K562 (cell line): Measurements from ENCODE around the gene SPON1. TPM values are rescaled to one million over a fixed set of nuclear protein-coding genes. Genes with fewer than 3 reads are reported as not detected.

ENCODE experiments used
- ATAC-seq: fragments of 200-7000 bp; cut with Tn5 transposase; 3 replicates; pipeline ENCODE4 v1.9.1; 2020; ENCODE audit warnings: moderate library complexity
- BruUV-seq: library from RNA; stranded (reverse); fragments of 400-500 nt; replicated peaks from 2 replicates; lab custom pipeline; 2021; lab: Mats Ljungman, UMichigan
- CTCF ChIA-PET: fragments of 300-600 bp; formaldehyde crosslinking; extraction: SDS; loops from one replicate; lab custom pipeline; 2021; ENCODE audit warnings: low intra/inter-chr PET ratio; lab: Yijun Ruan, JAX
- POLR2A ChIA-PET: fragments of 300-600, 350-650 bp; sonication (Branson Sonifier 250); formaldehyde crosslinking; extraction: SDS; loops from one replicate; lab custom pipeline; 2021; ENCODE audit warnings: antibody characterized with exemption, inconsistent platforms; lab: Yijun Ruan, JAX
- DNase-seq, 4 experiments: peaks; one replicate each; pipeline versions ENCODE4 v3.0.0 to v3.0.0-alpha.2; 2011 to 2018; ENCODE audit warnings: low spot score in 3 of 4, mixed read lengths in 3 of 4; ENCODE audit errors: extremely low read depth in 1 of 4
- FAIRE-seq: peaks from 2 replicates; lab custom pipeline; 2011; peaks lifted over from hg19 to GRCh38; lab: Jason Lieb, UNC
- H2AFZ ChIP-seq: 2 replicates; pipeline ENCODE4 v1.6.0; 2011; ENCODE audit warnings: low read depth, low read length, control low read depth, inconsistent platforms
- H3K27ac ChIP-seq: fragments of 200-600 bp; 3 replicates; pipeline ENCODE4 v1.8.0; 2011; ENCODE audit warnings: low read depth, mild to moderate bottlenecking, control low read depth, inconsistent platforms, low read length, moderate library complexity, mixed read lengths; ENCODE audit errors: extremely low read depth
- H3K27me3 ChIP-seq, 2 experiments: fragments of 300-600 bp in 1 of 2; 2 replicates in 1 of 2; 3 replicates in 1 of 2; pipeline versions ENCODE4 v1.6.0 to v1.8.0; 2011; ENCODE audit warnings: inconsistent platforms in 2 of 2, low read length in 2 of 2, mild to moderate bottlenecking in 1 of 2, mixed read lengths in 1 of 2, moderate library complexity in 1 of 2; ENCODE audit not compliant: control insufficient read depth in 2 of 2, insufficient read depth in 2 of 2
- H3K36me3 ChIP-seq: fragments of 300-600 bp; 3 replicates; pipeline ENCODE4 v1.8.0; 2011; ENCODE audit warnings: mild to moderate bottlenecking, low read length, inconsistent platforms; ENCODE audit not compliant: control insufficient read depth, insufficient read depth
- H3K4me1 ChIP-seq, 2 experiments: fragments of 200-600 bp in 1 of 2; replicated peaks in 1 of 2; 2 replicates in 1 of 2; 3 replicates in 1 of 2; pipeline versions ENCODE4 v1.5.1 to v1.8.0; 2011; ENCODE audit warnings: inconsistent platforms in 2 of 2, low read length in 2 of 2, mild to moderate bottlenecking in 1 of 2, mixed read lengths in 1 of 2, moderate library complexity in 1 of 2; ENCODE audit not compliant: control insufficient read depth in 2 of 2, insufficient read depth in 2 of 2
- H3K4me2 ChIP-seq: 2 replicates; pipeline ENCODE4 v1.6.1; 2011; ENCODE audit warnings: low read length, control low read depth, inconsistent platforms, mixed read lengths; ENCODE audit not compliant: insufficient read depth
- H3K4me3 ChIP-seq: fragments of 200-600 bp; sonication (generic), shearing (Covaris generic); 2 replicates; pipeline ENCODE4 v1.5.1; 2016; ENCODE audit warnings: control low read depth, inconsistent platforms
- H3K79me2 ChIP-seq: fragments of 200-600 bp; 3 replicates; pipeline ENCODE4 v1.8.0; 2011; ENCODE audit warnings: low read length, inconsistent platforms; ENCODE audit not compliant: control insufficient read depth, insufficient read depth
- H3K9ac ChIP-seq, 2 experiments: 2 replicates each; pipeline versions ENCODE4 v1.6.0 to v1.6.1; 2011; ENCODE audit warnings: low read depth in 2 of 2, low read length in 2 of 2, control low read depth in 1 of 2, inconsistent platforms in 1 of 2, mild to moderate bottlenecking in 1 of 2, mixed read lengths in 1 of 2; ENCODE audit not compliant: insufficient read depth in 1 of 2
- H3K9me1 ChIP-seq: one replicate; pipeline ENCODE4 v1.6.0; 2011; ENCODE audit warnings: inconsistent platforms, mild to moderate bottlenecking, low read length, moderate library complexity; ENCODE audit not compliant: control insufficient read depth, insufficient read depth
- H3K9me3 ChIP-seq: replicated peaks from 2 replicates; pipeline ENCODE4 v1.5.1; 2011; ENCODE audit warnings: low read depth, low read length, inconsistent platforms; ENCODE audit not compliant: control insufficient read depth, insufficient read depth
- H4K20me1 ChIP-seq: replicated peaks from 2 replicates; pipeline ENCODE4 v1.6.1; 2011; ENCODE audit warnings: low read length, inconsistent platforms, mixed read lengths; ENCODE audit not compliant: control insufficient read depth, insufficient read depth
- ETV1 ChIP-seq: fragments of 450-650 bp; conservative IDR thresholded peaks from 2 replicates; pipeline ENCODE4 v1.6.1; 2016; ENCODE audit warnings: missing genetic modification characterization, control low read depth, low read depth, missing compliant biosample characterization
- HDGF ChIP-seq: fragments of 450-650 bp; IDR thresholded peaks from 2 replicates; pipeline ENCODE4 v1.6.1; 2016
- LEF1 ChIP-seq: fragments of 450-650 bp; IDR thresholded peaks from 2 replicates; pipeline ENCODE4 v1.6.1; 2016; ENCODE audit warnings: mild to moderate bottlenecking
- NR2C1 ChIP-seq, 2 experiments: fragments of 450-650 bp; IDR thresholded peaks; 2 replicates each; pipeline ENCODE4 v1.6.1; 2017; ENCODE audit warnings: mild to moderate bottlenecking in 2 of 2, antibody characterized with exemption in 1 of 2, inconsistent platforms in 1 of 2, missing compliant biosample characterization in 1 of 2, missing genetic modification characterization in 1 of 2
- OTX1 ChIP-seq: fragments of 450-650 bp; formaldehyde crosslinking; IDR thresholded peaks from 2 replicates; pipeline ENCODE4 v1.4.0; 2022; ENCODE audit warnings: mild to moderate bottlenecking
- RBFOX2 ChIP-seq: fragments of 200-400 bp; formaldehyde crosslinking; IDR thresholded peaks from 2 replicates; pipeline ENCODE4 v1.6.1; 2017; ENCODE audit warnings: low read depth, mild to moderate bottlenecking, low read length, moderate library complexity
- RUNX1 ChIP-seq: sonication (generic); IDR thresholded peaks from 2 replicates; pipeline ENCODE4 v1.6.1; 2016; ENCODE audit warnings: antibody characterized with exemption, low read depth
- SMAD2 ChIP-seq: fragments of 150-350 bp; IDR thresholded peaks from 2 replicates; pipeline ENCODE4 v1.6.1; 2014; ENCODE audit warnings: low read depth, mild to moderate bottlenecking, low read length
- ZNF609 ChIP-seq: sonication (generic); formaldehyde crosslinking; IDR thresholded peaks from 2 replicates; pipeline ENCODE4 v1.8.1; 2023; ENCODE audit warnings: missing genetic modification reagents, mild to moderate bottlenecking, borderline replicate concordance
- WGBS: fragments of 100-300 bp; shearing (Covaris generic); methylation state at CpG from one replicate; pipeline ENCODE4 v1.1.6; 2016; ENCODE audit warnings: low coverage, mixed read lengths; ENCODE audit not compliant: insufficient coverage; ENCODE audit errors: missing lambda C conversion rate; 5-methylcytosine and 5-hydroxymethylcytosine counted together
- in situ Hi-C: fragments of 300-500 bp; cut with MboI; formaldehyde crosslinking; loops from 4 replicates; pipeline ENCODE4 v1.15.0; 2018; ENCODE audit warnings: inconsistent platforms, mixed read lengths
- intact Hi-C: fragments of 100-400 bp; cut with micrococcal nuclease; formaldehyde crosslinking; loops from 2 replicates; pipeline ENCODE4 v1.14.2; 2022
- polyA plus RNA-seq, 8 experiments: library from polyadenylated mRNA; depleted of rRNA in 4 of 8; stranded (reverse) in 5 of 8; unstranded in 3 of 8; fragments of >200 nt; fragmentation: Nextera tagmentation in 2 of 8; fragmentation: Illumina TruSeq in 1 of 8; extraction: Ambion mirVana in 2 of 8; extraction: Trizol in 1 of 8; gene quantifications; 2 replicates each; pipeline versions ENCODE4 v1.2.1 to v1.2.3, GENCODE V29; 2011 to 2014; ENCODE audit warnings: inconsistent platforms in 1 of 8, missing spikeins in 1 of 8
- total RNA-seq, 7 experiments: library from RNA; depleted of rRNA in 6 of 7; stranded (reverse); fragments of >200 nt in 6 of 7; fragmentation: Illumina TruSeq in 2 of 7; extraction: Trizol in 2 of 7; gene quantifications; 2 replicates each; pipeline versions ENCODE4 v1.2.1 to v1.2.3, GENCODE V29; 2011 to 2021; ENCODE audit warnings: low replicate concordance in 1 of 7
- TF ChIP-seq, protein P1 (sequence below): IDR thresholded peaks from 2 replicates; pipeline ENCODE4 v1.6.1; 2012; ENCODE audit warnings: low read depth, low read length, improper control_type of control experiment, borderline replicate concordance

Gene SPON1
- total and polyA plus RNA-seq, 9 of the 15 experiments (the other 6 are each of a cell fraction or from before 2014, with no cell fraction given) = 0.04 to 0.06 TPM; not detected in 7

- H4K20me1 ChIP-seq = no peaks in the 10 kb centered on the region
- BruUV-seq = no TSS peak
- no peaks in the 10 kb centered on the region for H3K9me3 ChIP-seq
- DNase-seq (no peak), FAIRE-seq (no peak), ATAC-seq (no peak)
- TF ChIP-seq ETV1 (tag) (no peak), NR2C1 (IDR thresholded peaks at IDR 0.05) (no peak), NR2C1 (tag; IDR thresholded peaks at IDR 0.05) (no peak), RBFOX2 (no peak), OTX1 (CRISPR knock-in tag) (no peak), SMAD2 (no peak), LEF1 (no peak), HDGF (no peak), RUNX1 (no peak), ZNF609 (CRISPR knock-in tag) (no peak)
- TF ChIP-seq, protein P1, sequence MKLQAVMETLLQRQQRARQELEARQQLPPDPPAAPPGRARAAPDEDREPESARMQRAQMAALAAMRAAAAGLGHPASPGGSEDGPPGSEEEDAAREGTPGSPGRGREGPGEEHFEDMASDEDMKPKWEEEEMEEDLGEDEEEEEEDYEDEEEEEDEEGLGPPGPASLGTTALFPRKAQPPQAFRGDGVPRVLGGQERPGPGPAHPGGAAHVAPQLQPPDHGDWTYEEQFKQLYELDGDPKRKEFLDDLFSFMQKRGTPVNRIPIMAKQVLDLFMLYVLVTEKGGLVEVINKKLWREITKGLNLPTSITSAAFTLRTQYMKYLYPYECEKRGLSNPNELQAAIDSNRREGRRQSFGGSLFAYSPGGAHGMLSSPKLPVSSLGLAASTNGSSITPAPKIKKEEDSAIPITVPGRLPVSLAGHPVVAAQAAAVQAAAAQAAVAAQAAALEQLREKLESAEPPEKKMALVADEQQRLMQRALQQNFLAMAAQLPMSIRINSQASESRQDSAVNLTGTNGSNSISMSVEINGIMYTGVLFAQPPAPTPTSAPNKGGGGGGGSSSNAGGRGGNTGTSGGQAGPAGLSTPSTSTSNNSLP = no peak
- ChIA-PET CTCF (no interaction called here), POLR2A (no interaction called here)
- no peaks in the 10 kb centered on the region for H3K36me3 ChIP-seq
- no peak overlapping the region for H3K4me2 ChIP-seq
- no peak overlapping the region for H2AFZ ChIP-seq
- peaks cover 0 to 15% of the 10 kb centered on the region in 2 experiments; a peak in 2 of 5 replicates for H3K27me3 ChIP-seq
- H3K27ac ChIP-seq = no peak overlapping the region
- no peaks in the 10 kb centered on the region for H3K4me1 ChIP-seq
- H3K4me3 ChIP-seq = no peak overlapping the region
- in situ Hi-C loops = no loop called here
- intact Hi-C loops = no loop called here
- no peak overlapping the region for H3K9ac ChIP-seq
- 2% methylated on average over 4 of the region's 4 CpGs for WGBS
- no peaks in the 10 kb centered on the region for H3K79me2 ChIP-seq
- no peaks in the 10 kb centered on the region for H3K9me1 ChIP-seq
Measured at GRCh38 chr11:14012846-14013245, 50.3 kb downstream of the SPON1 start.
